PFSK-1 (cell line): ENCODE data around the gene DMKN.

ENCODE experiments used
- FOXP2 ChIP-seq: optimal IDR thresholded peaks from 2 replicates; pipeline ENCODE3; 2011; ENCODE audit warnings: borderline replicate concordance, control low read depth, inconsistent platforms; ENCODE audit not compliant: insufficient read depth; ENCODE audit errors: extremely low read length, extremely low read depth
- POLR2AphosphoS5 ChIP-seq: IDR thresholded peaks from 2 replicates; pipeline ENCODE4 v1.6.1; 2012; ENCODE audit warnings: low read depth, mild to moderate bottlenecking, control low read depth, low read length, moderate library complexity
- SIN3A ChIP-seq: IDR thresholded peaks from 2 replicates; pipeline ENCODE4 v1.6.1; 2012; ENCODE audit warnings: mild to moderate bottlenecking, low read length, moderate library complexity, borderline replicate concordance; ENCODE audit not compliant: insufficient read depth
- TAF1 ChIP-seq: IDR thresholded peaks from 2 replicates; pipeline ENCODE4 v1.6.1; 2012; ENCODE audit warnings: low read length, control low read depth, borderline replicate concordance; ENCODE audit not compliant: insufficient read depth
- TF ChIP-seq, protein P1 (sequence below), 2 experiments: IDR thresholded peaks; 2 replicates each; pipeline versions ENCODE4 v1.6.1 to v1.8.0; 2011 to 2012; ENCODE audit warnings: low read depth in 2 of 2, low read length in 2 of 2, control low read depth in 1 of 2, inconsistent platforms in 1 of 2, mild to moderate bottlenecking in 1 of 2, moderate library complexity in 1 of 2; ENCODE audit not compliant: insufficient read depth in 1 of 2

The DMKN gene

DNA sequence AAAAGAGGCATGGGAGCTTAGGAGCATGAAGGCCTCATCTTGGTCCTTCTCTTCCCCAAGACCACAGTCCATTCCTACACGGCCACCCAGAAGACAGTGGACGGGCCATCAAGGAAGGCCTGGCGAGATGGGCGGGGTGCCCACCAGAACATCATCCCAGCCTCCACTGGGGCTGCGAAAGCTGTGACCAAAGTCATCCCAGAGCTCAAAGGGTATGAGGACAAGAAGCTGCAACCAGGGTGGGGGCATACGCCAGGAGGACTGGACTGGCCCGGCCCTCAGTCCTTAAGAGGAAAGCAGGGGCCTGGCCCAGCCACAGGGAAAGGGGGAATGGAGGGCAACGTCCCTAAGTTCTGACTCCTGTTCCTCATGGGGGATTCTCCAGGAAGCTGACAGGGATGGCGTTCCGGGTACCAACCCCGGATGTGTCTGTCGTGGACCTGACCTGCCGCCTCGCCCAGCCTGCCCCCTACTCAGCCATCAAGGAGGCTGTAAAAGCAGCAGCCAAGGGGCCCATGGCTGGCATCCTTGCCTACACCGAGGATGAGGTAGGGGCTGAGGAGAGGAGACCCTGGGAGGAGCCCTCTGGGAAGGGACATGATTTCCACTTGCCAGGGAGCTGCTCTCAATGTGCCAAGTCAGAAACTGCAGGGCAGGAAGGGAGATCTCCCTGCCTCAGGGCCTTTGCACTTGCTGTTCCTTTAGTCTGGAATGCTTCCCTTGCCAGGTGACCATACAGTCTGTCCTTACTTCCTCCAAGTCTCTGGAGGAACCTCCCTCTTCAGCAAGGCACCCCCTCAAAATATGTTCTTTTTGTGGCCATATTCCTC, 30.0 kb upstream of the DMKN start:
- TF ChIP-seq SIN3A (no peak), TAF1 (no peak), POLR2AphosphoS5 (peak; percentile 43; the same call in 1 of the 2 replicates), FOXP2 (no peak)
- TF ChIP-seq, protein P1, sequence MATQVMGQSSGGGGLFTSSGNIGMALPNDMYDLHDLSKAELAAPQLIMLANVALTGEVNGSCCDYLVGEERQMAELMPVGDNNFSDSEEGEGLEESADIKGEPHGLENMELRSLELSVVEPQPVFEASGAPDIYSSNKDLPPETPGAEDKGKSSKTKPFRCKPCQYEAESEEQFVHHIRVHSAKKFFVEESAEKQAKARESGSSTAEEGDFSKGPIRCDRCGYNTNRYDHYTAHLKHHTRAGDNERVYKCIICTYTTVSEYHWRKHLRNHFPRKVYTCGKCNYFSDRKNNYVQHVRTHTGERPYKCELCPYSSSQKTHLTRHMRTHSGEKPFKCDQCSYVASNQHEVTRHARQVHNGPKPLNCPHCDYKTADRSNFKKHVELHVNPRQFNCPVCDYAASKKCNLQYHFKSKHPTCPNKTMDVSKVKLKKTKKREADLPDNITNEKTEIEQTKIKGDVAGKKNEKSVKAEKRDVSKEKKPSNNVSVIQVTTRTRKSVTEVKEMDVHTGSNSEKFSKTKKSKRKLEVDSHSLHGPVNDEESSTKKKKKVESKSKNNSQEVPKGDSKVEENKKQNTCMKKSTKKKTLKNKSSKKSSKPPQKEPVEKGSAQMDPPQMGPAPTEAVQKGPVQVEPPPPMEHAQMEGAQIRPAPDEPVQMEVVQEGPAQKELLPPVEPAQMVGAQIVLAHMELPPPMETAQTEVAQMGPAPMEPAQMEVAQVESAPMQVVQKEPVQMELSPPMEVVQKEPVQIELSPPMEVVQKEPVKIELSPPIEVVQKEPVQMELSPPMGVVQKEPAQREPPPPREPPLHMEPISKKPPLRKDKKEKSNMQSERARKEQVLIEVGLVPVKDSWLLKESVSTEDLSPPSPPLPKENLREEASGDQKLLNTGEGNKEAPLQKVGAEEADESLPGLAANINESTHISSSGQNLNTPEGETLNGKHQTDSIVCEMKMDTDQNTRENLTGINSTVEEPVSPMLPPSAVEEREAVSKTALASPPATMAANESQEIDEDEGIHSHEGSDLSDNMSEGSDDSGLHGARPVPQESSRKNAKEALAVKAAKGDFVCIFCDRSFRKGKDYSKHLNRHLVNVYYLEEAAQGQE (IDR thresholded peaks at IDR 0.05; ENCODE audit: insufficient read depth in 1 of 2, low read depth in 2 of 2, low read length in 2 of 2): no peak

DNA sequence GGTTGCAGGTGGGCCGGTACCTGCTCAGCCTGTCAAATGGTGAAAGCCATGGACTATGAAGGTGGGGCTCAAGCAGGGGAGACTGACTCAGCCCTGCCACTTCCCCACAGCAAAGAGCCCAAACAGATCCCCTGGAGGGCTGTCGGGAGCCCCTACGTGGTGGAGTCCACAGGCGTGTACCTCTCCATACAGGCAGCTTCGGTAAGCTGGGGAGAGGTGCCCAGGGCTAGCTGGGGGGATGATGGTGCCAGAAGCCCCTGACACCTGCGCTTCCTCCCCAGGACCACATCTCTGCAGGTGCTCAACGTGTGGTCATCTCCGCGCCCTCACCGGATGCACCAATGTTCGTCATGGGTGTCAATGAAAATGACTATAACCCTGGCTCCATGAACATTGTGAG, 28.8 kb upstream of the DMKN start:
- TF ChIP-seq TAF1 (no peak), POLR2AphosphoS5 (no peak), SIN3A (no peak), FOXP2 (no peak)
- TF ChIP-seq, protein P1 (IDR thresholded peaks at IDR 0.05; ENCODE audit: insufficient read depth in 1 of 2, low read depth in 2 of 2, low read length in 2 of 2): no peak

DNA sequence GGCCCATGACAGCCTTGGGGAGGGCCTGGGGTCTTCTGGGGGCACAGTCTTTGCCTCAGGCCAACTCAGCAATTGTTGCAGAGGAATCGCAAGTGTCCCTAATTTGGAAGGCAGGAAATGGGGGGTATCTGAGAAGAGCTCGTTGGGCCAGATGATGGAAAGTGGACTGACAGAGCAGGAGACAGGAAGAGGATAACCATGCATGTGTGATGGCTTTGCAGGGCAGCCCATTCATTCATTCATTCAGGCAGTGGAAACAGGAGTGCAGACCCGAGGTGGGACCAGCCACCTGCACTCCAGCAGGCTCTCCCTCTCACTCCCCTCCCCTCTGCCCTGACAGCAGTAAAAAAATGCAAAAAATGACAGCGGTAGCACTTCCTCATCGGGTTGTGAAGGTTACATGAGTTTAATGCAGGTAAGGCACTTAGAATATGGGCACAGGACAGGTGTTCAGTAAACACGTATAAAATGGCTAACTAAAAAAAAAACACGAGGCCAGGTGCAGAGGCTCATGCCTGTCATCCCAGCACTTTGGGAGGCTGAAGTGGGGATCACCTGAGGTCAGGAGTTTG, 27.0 kb upstream of the DMKN start:
- no peak for TF ChIP-seq SIN3A
- TF ChIP-seq, protein P1 (IDR thresholded peaks at IDR 0.05; ENCODE audit: insufficient read depth in 1 of 2, low read depth in 2 of 2, low read length in 2 of 2): no peak
- no peak for TF ChIP-seq FOXP2
- TF ChIP-seq POLR2AphosphoS5: no peak
- TF ChIP-seq TAF1: no peak

DNA sequence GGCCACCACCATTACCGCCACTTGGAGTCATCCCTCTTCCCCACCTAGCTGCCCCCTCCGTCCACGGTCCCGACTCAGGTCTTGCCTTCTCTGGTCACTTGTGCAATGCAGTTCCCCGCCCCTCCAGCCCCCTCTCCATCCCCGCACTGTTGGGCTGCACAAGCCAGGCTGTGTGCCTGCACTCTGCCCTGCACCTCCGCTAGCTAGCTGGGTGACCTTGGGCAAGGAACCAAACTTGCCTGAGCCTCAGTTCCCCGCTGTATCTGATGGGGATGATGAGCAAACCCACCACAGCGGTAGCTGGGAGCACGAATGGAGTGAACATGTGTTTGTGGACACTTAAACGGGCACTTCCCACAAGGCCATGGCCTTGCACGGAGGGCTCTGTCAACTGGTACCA, 26.4 kb upstream of the DMKN start:
- TF ChIP-seq TAF1 (no peak), SIN3A (no peak), FOXP2 (no peak), POLR2AphosphoS5 (no peak)
- TF ChIP-seq, protein P1 (IDR thresholded peaks at IDR 0.05; ENCODE audit: insufficient read depth in 1 of 2, low read depth in 2 of 2, low read length in 2 of 2): no peak
